ENCODE data around the gene RWDD1.

The RWDD1 gene

GRCh38 chr6:116556814-116557415, 14.4 kb upstream of the RWDD1 start:
- no peaks in the 10 kb centered on the region for H3K36me3 ChIP-seq (ENCODE audit: control insufficient read depth, insufficient read depth, low read length)
- H3K79me2 ChIP-seq: no peaks in the 10 kb centered on the region
- no peak overlapping the region for H3K9ac ChIP-seq
- H2AFZ ChIP-seq: peak overlapping the region; percentile 57
- peaks cover 47% of the 10 kb centered on the region for H3K4me1 ChIP-seq
- TF ChIP-seq CTCF (IDR thresholded peaks at IDR 0.05): no peak
- H3K4me2 ChIP-seq (ENCODE audit: low read length): no peak overlapping the region
- no peak overlapping the region for H3K4me3 ChIP-seq (ENCODE audit: low read depth, low read length)
- no peaks in the 10 kb centered on the region for H3K9me3 ChIP-seq (ENCODE audit: control insufficient read depth, low read length)
- peak overlapping the region; percentile 89 for H3K27ac ChIP-seq
- no peaks in the 10 kb centered on the region for H3K27me3 ChIP-seq (ENCODE audit: control insufficient read depth, insufficient read depth, low read length)

- Histone ChIP-seq H2AFZ (peak overlapping the region; percentile 41), H3K4me3 (ENCODE audit: low read depth, low read length) (peak overlapping the region; percentile 39), H3K4me2 (ENCODE audit: low read length) (peak overlapping the region; percentile 52), H3K27ac (peak overlapping the region; percentile 89), H3K9ac (no peak overlapping the region), H3K9me3 (ENCODE audit: control insufficient read depth, low read length) (no peaks in the 10 kb centered on the region), H3K79me2 (no peaks in the 10 kb centered on the region), H3K4me1 (peaks cover 55% of the 10 kb centered on the region), H3K27me3 (ENCODE audit: control insufficient read depth, insufficient read depth, low read length) (no peaks in the 10 kb centered on the region), H3K36me3 (ENCODE audit: control insufficient read depth, insufficient read depth, low read length) (no peaks in the 10 kb centered on the region)
- no peak for TF ChIP-seq CTCF (IDR thresholded peaks at IDR 0.05)
Measured at GRCh38 chr6:116557893-116558292, 13.4 kb upstream of the RWDD1 start.

GRCh38 chr6:116560130-116560529, 11.2 kb upstream of the RWDD1 start:
- Histone ChIP-seq H3K27ac (peak overlapping the region; percentile 89), H2AFZ (peak overlapping the region; percentile 17), H3K4me3 (ENCODE audit: low read depth, low read length) (no peak overlapping the region), H3K9ac (no peak overlapping the region), H3K9me3 (ENCODE audit: control insufficient read depth, low read length) (no peaks in the 10 kb centered on the region), H3K36me3 (ENCODE audit: control insufficient read depth, insufficient read depth, low read length) (no peaks in the 10 kb centered on the region), H3K4me1 (peaks cover 55% of the 10 kb centered on the region), H3K27me3 (ENCODE audit: control insufficient read depth, insufficient read depth, low read length) (no peaks in the 10 kb centered on the region), H3K4me2 (ENCODE audit: low read length) (no peak overlapping the region), H3K79me2 (no peaks in the 10 kb centered on the region)
- no peak for TF ChIP-seq CTCF (IDR thresholded peaks at IDR 0.05)

- no peaks in the 10 kb centered on the region for H3K36me3 ChIP-seq (ENCODE audit: control insufficient read depth, insufficient read depth, low read length)
- peak overlapping the region; percentile 76 for H2AFZ ChIP-seq
- H3K4me3 ChIP-seq (ENCODE audit: low read depth, low read length): no peak overlapping the region
- H3K9me3 ChIP-seq (ENCODE audit: control insufficient read depth, low read length): no peaks in the 10 kb centered on the region
- peak overlapping the region; percentile 36 for H3K4me2 ChIP-seq (ENCODE audit: low read length)
- peak; percentile 97 for TF ChIP-seq CTCF (IDR thresholded peaks at IDR 0.05)
- H3K27ac ChIP-seq: peak overlapping the region; percentile 89
- H3K9ac ChIP-seq: no peak overlapping the region
- peaks cover 50% of the 10 kb centered on the region for H3K4me1 ChIP-seq
- H3K27me3 ChIP-seq (ENCODE audit: control insufficient read depth, insufficient read depth, low read length): no peaks in the 10 kb centered on the region
- H3K79me2 ChIP-seq: no peaks in the 10 kb centered on the region
Measured at GRCh38 chr6:116561377-116562018, 9.8 kb upstream of the RWDD1 start.

- H3K4me3 ChIP-seq (ENCODE audit: low read depth, low read length): no peak overlapping the region
- peak overlapping the region; percentile 63 for H3K27ac ChIP-seq
- no peak overlapping the region for H3K9ac ChIP-seq
- H3K36me3 ChIP-seq (ENCODE audit: control insufficient read depth, insufficient read depth, low read length): no peaks in the 10 kb centered on the region
- peaks cover 46% of the 10 kb centered on the region for H3K4me1 ChIP-seq
- H2AFZ ChIP-seq: peak overlapping the region; percentile 76
- no peak overlapping the region for H3K4me2 ChIP-seq (ENCODE audit: low read length)
- no peak for TF ChIP-seq CTCF (IDR thresholded peaks at IDR 0.05)
- no peaks in the 10 kb centered on the region for H3K79me2 ChIP-seq
- H3K27me3 ChIP-seq (ENCODE audit: control insufficient read depth, insufficient read depth, low read length): no peaks in the 10 kb centered on the region
- no peaks in the 10 kb centered on the region for H3K9me3 ChIP-seq (ENCODE audit: control insufficient read depth, low read length)
Measured at GRCh38 chr6:116562019-116562403, 9.3 kb upstream of the RWDD1 start.
